ENCODE results near the gene TSPEAR.
"Not testable (repeated sequence)": the region's sequence is repeated elsewhere in the genome, so short reads cannot be mapped to it uniquely, and the experiment has no call there.

TSPEAR gene

DNA sequence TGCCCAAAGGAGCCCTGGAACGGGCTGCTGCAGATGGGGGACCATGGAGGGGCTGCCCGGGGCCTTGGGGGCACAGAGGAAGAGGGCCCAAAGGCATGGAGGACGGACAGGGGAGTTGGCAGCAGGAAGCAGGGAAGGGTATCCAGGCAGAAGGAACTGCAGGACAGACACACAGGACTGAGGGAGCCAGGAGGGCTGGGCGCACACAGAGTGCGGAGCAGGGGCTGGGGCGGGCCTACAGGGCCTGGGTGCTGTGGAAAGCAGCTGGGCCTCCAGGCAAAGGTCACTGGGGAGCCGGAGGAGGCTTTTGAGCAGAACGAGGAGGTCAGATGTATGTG lies 199.5 kb downstream of the TSPEAR start:
- DNase-seq: no peak

GRCh38 chr21:44511219-44511937 lies 200.0 kb downstream of the TSPEAR start:
- no peak for DNase-seq

DNA sequence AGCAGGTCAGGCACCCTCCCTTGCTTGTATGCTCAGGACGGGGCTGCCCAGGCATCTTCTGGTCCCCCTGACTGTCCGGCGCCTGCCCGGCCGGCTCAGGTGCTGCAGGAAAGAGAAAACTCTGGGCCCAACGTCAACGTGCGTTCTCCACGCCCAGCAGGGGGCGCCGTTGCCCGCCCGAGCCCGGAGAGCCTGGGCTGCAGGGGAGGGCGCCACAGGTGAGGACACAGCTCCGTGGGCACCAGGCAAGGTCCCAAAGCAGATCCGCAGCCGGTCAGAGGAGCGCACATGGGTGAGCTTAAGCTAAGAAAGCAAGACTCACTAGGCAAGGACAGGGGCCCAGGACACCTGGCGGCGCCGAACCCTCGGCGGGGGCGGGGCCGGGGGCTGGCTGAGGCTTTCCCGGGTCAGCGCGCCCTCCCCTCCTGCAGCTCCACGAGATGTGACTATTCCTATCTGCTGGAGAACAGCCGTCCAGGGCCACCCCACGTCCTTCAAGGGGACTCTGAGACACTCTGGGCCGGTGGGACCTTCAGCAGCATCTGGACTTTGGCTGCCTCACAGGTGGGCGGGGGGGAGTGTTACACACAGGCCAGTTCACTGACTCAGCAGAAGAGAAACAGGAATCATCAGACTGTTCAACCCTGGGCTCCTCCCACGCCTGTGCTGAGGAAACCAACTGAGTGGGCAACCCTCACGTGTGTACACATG lies 200.7 kb downstream of the TSPEAR start:
- peak; percentile 59 for DNase-seq

GRCh38 chr21:44510109-44510507 lies 201.3 kb downstream of the TSPEAR start:
- DNase-seq: no peak

DNA sequence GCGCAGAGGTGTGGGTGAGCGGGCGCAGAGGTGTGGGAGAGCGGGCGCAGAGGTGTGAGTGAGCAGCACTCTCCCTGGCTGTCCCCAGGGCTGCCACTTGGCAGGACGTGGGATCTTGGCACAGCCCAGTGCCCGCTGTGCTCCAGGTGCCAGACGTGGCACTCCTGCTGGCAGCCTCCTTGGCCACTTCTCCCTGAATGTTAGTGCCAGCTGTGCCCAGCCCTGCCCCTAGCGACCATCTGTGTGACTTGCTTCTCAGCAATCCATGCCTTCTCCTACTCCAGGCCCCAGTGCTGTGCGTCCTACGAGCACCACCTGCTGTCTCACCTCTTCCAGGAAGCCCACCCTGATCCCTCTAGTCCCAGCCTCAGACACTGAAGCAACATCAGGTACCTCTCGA lies 201.8 kb downstream of the TSPEAR start:
- no peak for DNase-seq

DNA sequence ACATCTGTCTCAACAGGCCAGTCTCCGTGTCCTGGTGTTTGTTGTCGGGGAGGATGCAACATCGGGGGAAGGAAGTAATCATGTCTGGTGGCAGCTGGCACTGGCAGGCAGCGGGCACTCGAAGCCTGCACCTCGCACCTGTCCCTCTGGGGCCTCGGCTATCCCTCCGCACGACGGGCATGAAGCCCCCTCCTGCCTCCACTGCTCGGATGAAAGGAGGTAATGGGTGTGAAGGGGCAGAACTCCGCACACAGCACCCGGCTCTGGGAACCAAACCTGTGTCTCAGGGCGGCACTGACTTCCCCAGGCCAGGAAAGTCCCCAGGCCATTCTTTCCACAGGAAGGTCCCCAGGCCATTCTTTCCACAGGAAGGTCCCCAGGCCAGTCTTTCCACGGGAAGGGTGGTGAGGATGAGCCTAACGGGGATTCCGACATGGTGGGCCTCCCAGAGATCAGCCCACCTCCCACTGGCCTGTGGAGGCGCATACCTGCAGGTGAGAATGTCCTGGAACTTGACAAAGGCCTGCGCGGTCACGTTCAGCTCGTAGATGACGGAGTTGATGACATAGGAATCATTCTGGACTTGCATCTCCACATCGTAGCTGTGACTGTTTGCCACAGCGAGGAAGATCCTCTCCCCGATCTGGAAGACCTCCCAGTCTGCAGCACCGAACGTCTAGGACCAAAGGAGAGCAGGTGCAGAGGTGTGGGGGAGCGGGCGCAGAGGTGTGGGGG lies 202.5 kb downstream of the TSPEAR start:
- no peak for DNase-seq

DNA sequence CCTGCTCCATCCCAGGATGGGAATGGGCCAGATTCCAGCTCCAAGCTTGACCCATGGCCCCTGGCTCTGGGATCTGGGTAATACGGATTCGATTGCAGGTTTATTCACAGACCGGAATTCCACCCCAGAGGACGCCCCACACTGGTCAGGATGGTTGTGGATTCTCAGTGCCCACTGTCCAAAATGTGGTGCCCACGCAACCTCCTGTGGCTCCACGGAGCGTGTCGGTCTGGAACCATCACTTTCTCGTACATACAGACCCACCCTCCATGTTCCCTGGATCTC lies 203.0 kb downstream of the TSPEAR start:
- DNase-seq: no peak

DNA sequence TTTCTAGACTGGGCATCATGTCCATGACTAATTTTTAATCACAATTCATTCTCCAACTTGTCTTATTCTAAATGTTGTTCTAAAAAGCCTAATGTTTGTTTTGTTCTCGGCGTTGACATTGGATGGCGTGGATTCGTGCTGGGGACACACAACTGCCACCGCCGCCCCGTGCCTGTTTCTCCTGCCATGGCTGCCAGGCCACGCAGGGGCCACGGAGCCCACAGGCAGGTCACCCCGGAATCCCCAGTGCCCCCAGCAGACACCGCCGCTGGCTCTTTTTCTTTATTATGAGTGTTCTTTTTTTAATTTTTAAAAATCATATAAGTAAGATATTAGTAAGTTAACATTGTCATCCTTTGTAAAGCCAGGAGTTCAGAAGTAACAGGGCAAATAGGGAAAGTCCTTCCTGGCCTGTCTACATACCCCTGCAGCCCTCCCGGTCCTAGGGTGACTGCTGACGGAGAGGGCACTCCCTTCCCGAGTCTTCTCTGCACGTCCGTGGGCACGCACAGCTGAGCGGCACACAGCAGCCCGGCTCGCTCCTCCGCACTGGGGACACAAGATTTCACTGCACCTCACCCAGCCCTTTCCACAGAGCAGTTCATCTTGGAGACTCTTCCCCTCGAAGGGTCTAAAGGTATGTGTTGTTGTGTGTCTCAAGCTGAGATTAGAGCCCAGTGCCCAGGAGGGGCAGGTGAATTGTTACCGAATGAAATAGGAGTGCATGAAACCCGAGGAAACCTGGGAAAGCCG lies 203.5 kb downstream of the TSPEAR start:
- no peak for DNase-seq

GRCh38 chr21:44506279-44507255 lies 204.8 kb downstream of the TSPEAR start:
- DNase-seq: no peak

DNA sequence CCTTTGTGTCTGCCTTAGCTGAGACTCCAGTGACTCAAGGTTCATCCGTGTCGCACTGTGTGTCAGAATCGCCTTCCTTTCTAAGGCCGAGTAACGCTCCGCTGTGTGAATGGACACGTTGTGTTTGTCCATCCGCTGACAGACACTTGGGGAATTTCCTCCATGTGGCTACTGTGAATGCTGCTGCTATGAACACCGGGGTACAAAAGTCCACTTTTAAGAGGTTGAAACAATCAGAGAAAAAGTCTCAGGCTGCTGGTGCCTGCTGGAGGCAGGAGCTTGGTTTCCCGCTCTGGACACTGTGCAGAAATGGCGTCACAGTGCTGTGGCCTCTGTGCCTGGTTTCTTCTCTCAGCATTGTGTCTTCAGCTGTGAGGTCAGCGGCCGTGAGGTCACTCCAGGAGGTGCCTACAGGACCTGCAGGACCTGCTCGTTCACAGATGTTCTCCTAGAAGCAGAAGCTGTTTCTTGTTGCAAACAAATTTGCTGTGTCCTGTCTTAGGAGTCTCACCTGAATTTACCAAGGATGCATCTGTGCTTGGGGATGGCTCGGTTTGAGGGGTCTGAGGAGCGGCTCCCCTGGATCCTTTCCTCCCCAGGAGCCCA lies 205.6 kb downstream of the TSPEAR start:
- no peak for DNase-seq

DNA sequence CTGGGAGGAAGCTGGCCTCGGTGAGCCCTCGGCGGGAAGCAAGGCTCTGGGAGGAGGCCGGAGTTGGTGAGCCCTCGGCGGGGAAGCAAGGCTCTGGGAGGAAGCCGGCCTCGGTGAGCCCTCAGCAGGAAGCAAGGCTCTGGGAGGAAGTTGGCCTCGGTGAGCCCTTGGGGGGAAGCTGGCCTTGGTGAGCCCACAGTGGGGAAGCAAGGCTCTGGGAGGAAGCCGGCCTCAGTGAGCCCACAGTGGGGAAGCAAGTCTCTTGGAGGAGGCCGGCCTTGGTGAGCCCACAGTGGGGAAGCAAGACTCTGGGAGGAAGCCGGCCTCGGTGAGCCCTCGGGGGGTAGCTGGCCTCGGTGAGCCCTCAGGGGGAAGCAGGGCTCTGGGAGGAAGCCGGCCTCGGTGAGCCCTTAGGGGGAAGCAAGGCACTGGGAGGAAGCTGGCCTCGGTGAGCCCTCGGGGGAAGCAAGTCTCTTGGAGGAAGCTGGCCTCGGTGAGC lies 207.4 kb downstream of the TSPEAR start:
- DNase-seq: no peak

- not testable (repeated sequence) for DNase-seq
Observed at GRCh38 chr21:44503006-44503889, 208.1 kb downstream of the TSPEAR start.

DNA sequence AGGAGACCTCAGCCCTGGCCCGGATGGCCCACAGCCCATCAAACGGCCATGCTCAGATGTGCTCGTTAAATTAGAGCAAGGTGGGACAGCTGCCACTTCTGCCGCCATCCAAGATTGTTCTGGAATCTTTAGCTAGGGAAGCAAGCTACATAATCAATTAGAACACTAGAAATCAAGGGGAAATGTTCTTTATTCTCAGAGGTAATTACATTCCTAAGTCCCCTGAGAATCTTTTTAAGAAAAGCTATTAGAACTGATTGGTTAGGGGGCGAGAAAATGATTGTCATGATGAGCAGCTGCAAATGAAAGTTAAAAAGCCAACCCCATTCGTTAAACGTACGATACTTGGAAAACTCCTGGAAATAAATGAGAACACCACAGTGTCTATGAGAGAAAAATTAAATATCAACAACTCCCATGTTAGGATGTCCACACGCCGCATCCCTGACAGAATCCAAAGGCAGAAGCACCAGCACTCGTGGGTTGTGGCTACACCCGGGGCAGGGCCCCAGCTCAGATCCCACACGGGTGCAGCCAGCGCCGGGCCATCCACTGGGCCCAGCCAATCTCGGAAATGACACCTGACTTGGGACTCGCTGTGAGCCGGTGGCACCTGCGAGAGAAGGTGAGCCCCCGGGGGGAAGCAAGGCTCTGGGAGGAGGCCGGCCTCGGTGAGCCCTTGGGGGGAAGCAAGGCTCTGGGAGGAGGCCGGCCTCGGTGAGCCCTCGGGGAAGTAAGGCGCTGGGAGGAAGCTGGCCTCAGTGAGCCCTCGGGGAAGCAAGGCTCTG lies 209.0 kb downstream of the TSPEAR start:
- no peak for DNase-seq

GRCh38 chr21:44500111-44500510 lies 211.3 kb downstream of the TSPEAR start:
- DNase-seq: no peak

- DNase-seq: no peak
Observed at GRCh38 chr21:44499631-44500030, 211.7 kb downstream of the TSPEAR start.

GRCh38 chr21:44499211-44499560 lies 212.2 kb downstream of the TSPEAR start:
- peak; percentile 39 for DNase-seq

DNA sequence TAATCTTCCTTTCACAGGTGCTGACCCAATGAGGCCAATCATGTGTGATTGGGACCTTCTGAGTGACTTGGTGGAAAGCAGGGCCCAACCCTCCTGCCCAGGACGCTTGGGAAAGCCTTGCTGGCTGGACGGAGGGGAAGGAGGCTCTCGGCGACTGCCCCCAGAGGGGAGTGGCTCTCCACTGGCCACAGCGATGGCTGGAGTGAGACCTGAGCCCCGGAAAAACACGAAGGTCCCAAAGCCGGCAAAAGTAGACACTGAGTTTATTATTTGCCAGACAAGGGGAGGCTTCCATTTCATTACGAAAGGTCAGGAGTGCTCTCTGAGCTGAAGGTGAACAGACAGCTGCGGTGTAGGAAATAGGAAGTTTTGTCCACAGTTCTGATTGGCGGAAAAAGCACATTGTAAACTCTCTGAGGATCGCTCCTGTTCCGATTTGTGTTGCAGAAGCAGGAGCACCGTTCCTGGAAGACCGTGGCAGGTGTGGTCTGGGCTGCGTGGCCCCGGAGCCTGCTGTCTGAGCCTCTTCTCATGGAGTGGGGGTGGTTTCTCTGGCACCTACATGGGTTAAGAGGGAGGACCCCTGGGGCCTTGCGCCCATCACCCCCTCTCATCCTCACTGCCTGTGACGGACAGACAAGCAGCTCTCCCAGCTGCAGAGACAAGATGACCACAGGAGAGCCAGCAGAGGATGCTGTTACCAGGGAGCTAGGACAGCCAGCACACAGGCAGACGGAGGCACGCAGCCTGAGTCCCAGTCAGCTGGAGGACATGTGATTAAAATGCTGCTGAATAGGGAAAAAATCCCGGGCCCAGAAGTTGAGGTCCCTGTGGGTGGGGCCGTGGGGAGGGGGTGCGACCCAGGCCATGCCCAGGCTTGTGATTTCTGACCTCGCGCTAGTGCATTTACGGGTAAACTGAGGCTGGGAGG lies 212.8 kb downstream of the TSPEAR start:
- no peak for DNase-seq

GRCh38 chr21:44497703-44498126 lies 213.7 kb downstream of the TSPEAR start:
- DNase-seq: peak; percentile 63

Measured in NCI-H748 treated with DMSO at 0.1 percent for 48 hours (cell line).